HepG2 (cell line): Measurements from ENCODE around the gene BIRC6. TPM values are rescaled to one million over a fixed set of nuclear protein-coding genes. Genes with fewer than 3 reads are reported as not detected.
A peak's percentile ranks its signal among the peaks of the same experiment; 100 is the strongest.

Experiments
- ATAD3A ChIP-seq: sonication (generic); formaldehyde crosslinking; IDR thresholded peaks from 2 replicates; pipeline ENCODE4 v1.4.0; 2020; ENCODE audit warnings: missing genetic modification reagents
- DPF2 ChIP-seq: sonication (generic); formaldehyde crosslinking; IDR thresholded peaks from 2 replicates; pipeline ENCODE4 v1.4.0; 2020; ENCODE audit warnings: mild to moderate bottlenecking, low read depth, missing genetic modification reagents, borderline replicate concordance
- HINFP ChIP-seq: sonication (generic); formaldehyde crosslinking; IDR thresholded peaks from 2 replicates; pipeline ENCODE4 v1.4.0; 2020; ENCODE audit warnings: low read depth, mild to moderate bottlenecking, missing genetic modification reagents
- ISL2 ChIP-seq: sonication (generic); formaldehyde crosslinking; IDR thresholded peaks from 2 replicates; pipeline ENCODE4 v1.5.0; 2020; ENCODE audit warnings: missing genetic modification reagents
- KDM5B ChIP-seq: sonication (generic); formaldehyde crosslinking; IDR thresholded peaks from 2 replicates; pipeline ENCODE4 v1.4.0; 2020; ENCODE audit warnings: missing genetic modification reagents, mild to moderate bottlenecking, borderline replicate concordance
- POGK ChIP-seq: sonication (generic); formaldehyde crosslinking; conservative IDR thresholded peaks from 2 replicates; pipeline ENCODE4 v1.8.0; 2022; ENCODE audit warnings: mild to moderate bottlenecking, moderate library complexity, missing genetic modification reagents
- PRDM15 ChIP-seq: sonication (generic); formaldehyde crosslinking; IDR thresholded peaks from 2 replicates; pipeline ENCODE4 v1.4.0; 2020; ENCODE audit warnings: missing genetic modification reagents
- SAP130 ChIP-seq: IDR thresholded peaks from 2 replicates; pipeline ENCODE4 v1.6.1; 2016; ENCODE audit warnings: low read depth
- SNAPC4 ChIP-seq: sonication (generic); formaldehyde crosslinking; IDR thresholded peaks from 2 replicates; pipeline ENCODE4 v1.4.0; 2020; ENCODE audit warnings: mild to moderate bottlenecking, missing genetic modification reagents
- ZNF281 ChIP-seq: sonication (generic); formaldehyde crosslinking; IDR thresholded peaks from 2 replicates; pipeline ENCODE4 v1.4.0; 2020; ENCODE audit warnings: missing genetic modification reagents, borderline replicate concordance
- ZNF33A ChIP-seq: sonication (generic); formaldehyde crosslinking; IDR thresholded peaks from 2 replicates; pipeline ENCODE4 v1.5.1; 2020; ENCODE audit warnings: missing genetic modification reagents, mild to moderate bottlenecking, moderate library complexity, borderline replicate concordance
- ZNF704 ChIP-seq: sonication (generic); formaldehyde crosslinking; IDR thresholded peaks from 2 replicates; pipeline ENCODE4 v1.8.1; 2023; ENCODE audit warnings: mild to moderate bottlenecking, inconsistent platforms, moderate library complexity, missing genetic modification reagents, borderline replicate concordance
- polyA plus RNA-seq, 8 experiments: library from polyadenylated mRNA; depleted of rRNA in 3 of 8; stranded (reverse) in 7 of 8; unstranded in 1 of 8; fragments of >200 nt; fragmentation: Illumina TruSeq in 4 of 8; extraction: Trizol in 4 of 8; gene quantifications; 2 replicates each; pipeline versions ENCODE4 v1.2.1 to v1.2.3, GENCODE V29; 2011 to 2016; ENCODE audit warnings: low read depth in 4 of 8, missing spikeins in 1 of 8, mixed read lengths in 1 of 8; ENCODE audit not compliant: insufficient read depth in 1 of 8
- total RNA-seq, 5 experiments: library from RNA; depleted of rRNA; stranded (reverse); fragments of >200 nt; fragmentation: Illumina TruSeq; extraction: Trizol; gene quantifications; 2 replicates each; pipeline ENCODE4 v1.2.3, GENCODE V29; 2016; ENCODE audit warnings: low read depth in 1 of 5

BIRC6 gene
- total and polyA plus RNA-seq, 2 of the 13 experiments (the other 11 are each of a cell fraction or from before 2014, with no cell fraction given): 65.6 to 120 TPM

GRCh38 chr2:32358111-32358482, 1.3 kb downstream of the BIRC6 start (continued):
- TF ChIP-seq SNAPC4 (CRISPR knock-in tag) (no peak), ZNF704 (CRISPR knock-in tag) (0 out of 2 replicates have a peak, but pooled peaks have one; percentile 15), ATAD3A (no peak), POGK (CRISPR knock-in tag) (peak; percentile 66; the same call in 1 of the 2 replicates), PRDM15 (CRISPR knock-in tag) (peak; percentile 63; the same call in 1 of the 2 replicates), ZNF33A (no peak), SAP130 (peak; percentile 37; the same call in 1 of the 2 replicates), DPF2 (no peak), KDM5B (CRISPR knock-in tag) (no peak), ISL2 (CRISPR knock-in tag) (0 out of 2 replicates have a peak, but pooled peaks have one; percentile 20), HINFP (CRISPR knock-in tag) (peak; percentile 95), ZNF281 (CRISPR knock-in tag) (peak; percentile 35; the same call in 1 of the 2 replicates)
